CD14-positive monocyte (primary cell): ENCODE data around the gene TMEM158. TPM values are rescaled to one million over a fixed set of nuclear protein-coding genes. Genes with fewer than 3 reads are reported as not detected.

Experiments
- DNase-seq, 3 donors: peaks; one replicate each; pipeline ENCODE4 v3.0.0-alpha.2; 2011 to 2022
- H2AFZ ChIP-seq: 2 replicates; pipeline ENCODE4 v1.6.0; 2012; ENCODE audit warnings: mild to moderate bottlenecking, low read depth, low read length, inconsistent platforms; ENCODE audit not compliant: insufficient read depth, poor library complexity, severe bottlenecking
- H3K27ac ChIP-seq, 2 donors: 1 replicate in 1 of 2; 2 replicates in 1 of 2; pipeline ENCODE4 v1.5.1; 2012 to 2013; ENCODE audit warnings: low read length in 2 of 2, control low read depth in 1 of 2, inconsistent platforms in 1 of 2, low read depth in 1 of 2, mild to moderate bottlenecking in 1 of 2
- H3K27me3 ChIP-seq, 2 donors: one replicate each; pipeline versions ENCODE4 v1.6.0 to v1.6.1; 2011 to 2013; ENCODE audit warnings: low read length in 2 of 2; ENCODE audit not compliant: control insufficient read depth in 2 of 2, insufficient read depth in 2 of 2
- H3K36me3 ChIP-seq, 2 donors: replicated peaks in 1 of 2; 1 replicate in 1 of 2; 2 replicates in 1 of 2; pipeline versions ENCODE4 v1.5.1 to v1.6.1; 2012 to 2013; ENCODE audit warnings: low read length in 2 of 2, control low read depth in 1 of 2, inconsistent platforms in 1 of 2, mild to moderate bottlenecking in 1 of 2; ENCODE audit not compliant: insufficient read depth in 2 of 2, control insufficient read depth in 1 of 2
- H3K4me1 ChIP-seq, 2 donors: 1 replicate in 1 of 2; 2 replicates in 1 of 2; pipeline versions ENCODE4 v1.5.1 to v1.6.1; 2012 to 2013; ENCODE audit warnings: low read length in 2 of 2, control low read depth in 1 of 2, inconsistent platforms in 1 of 2, mild to moderate bottlenecking in 1 of 2, moderate library complexity in 1 of 2; ENCODE audit not compliant: insufficient read depth in 2 of 2, control insufficient read depth in 1 of 2
- H3K4me2 ChIP-seq: replicated peaks from 2 replicates; pipeline ENCODE3; 2012; ENCODE audit warnings: low read length, moderate library complexity, mild to moderate bottlenecking; ENCODE audit not compliant: poor library complexity, severe bottlenecking; ENCODE audit errors: extremely low read depth
- H3K4me3 ChIP-seq, 3 experiments: fragments of 200-600 bp in 1 of 3; sonication (generic) in 1 of 3; replicated peaks in 1 of 3; 1 replicate in 2 of 3; 2 replicates in 1 of 3; pipeline ENCODE4 v1.5.1; 2011 to 2013; ENCODE audit warnings: low read length in 3 of 3, mild to moderate bottlenecking in 3 of 3, control low read depth in 2 of 3, low read depth in 2 of 3, inconsistent platforms in 1 of 3, moderate library complexity in 1 of 3
- H3K79me2 ChIP-seq: 2 replicates; pipeline ENCODE4 v1.6.0; 2012; ENCODE audit warnings: mild to moderate bottlenecking, control low read depth, inconsistent platforms, low read length, moderate library complexity; ENCODE audit not compliant: insufficient read depth
- H3K9ac ChIP-seq: 2 replicates; pipeline ENCODE4 v1.6.0; 2017; ENCODE audit warnings: low read length, mild to moderate bottlenecking; ENCODE audit not compliant: insufficient read depth, poor library complexity, severe bottlenecking
- H3K9me3 ChIP-seq, 2 donors: replicated peaks in 1 of 2; 1 replicate in 1 of 2; 2 replicates in 1 of 2; pipeline versions ENCODE4 v1.5.1 to v1.6.1; 2012 to 2013; ENCODE audit warnings: low read length in 2 of 2, control low read depth in 1 of 2; ENCODE audit not compliant: control insufficient read depth in 1 of 2, insufficient read depth in 1 of 2
- H4K20me1 ChIP-seq: 2 replicates; pipeline ENCODE4 v1.6.0; 2012; ENCODE audit warnings: mild to moderate bottlenecking, low read length, control low read depth, moderate library complexity; ENCODE audit not compliant: insufficient read depth
- H3K27ac Mint-ChIP-seq, 7 donors: one replicate each; pipeline ENCODE4 v1.8.0; 2020; ENCODE audit warnings: mild to moderate bottlenecking in 7 of 7, mixed read lengths in 7 of 7, moderate library complexity in 6 of 7, inconsistent platforms in 2 of 7
- H3K27me3 Mint-ChIP-seq, 3 donors: one replicate each; pipeline ENCODE4 v1.8.0; 2021 to 2022; ENCODE audit warnings: low read depth in 3 of 3, mild to moderate bottlenecking in 3 of 3, mixed read lengths in 3 of 3, moderate library complexity in 3 of 3, inconsistent platforms in 1 of 3
- H3K36me3 Mint-ChIP-seq, 2 donors: one replicate each; pipeline ENCODE4 v1.8.0; 2020; ENCODE audit warnings: mixed read lengths in 2 of 2, inconsistent platforms in 1 of 2, mild to moderate bottlenecking in 1 of 2
- H3K4me1 Mint-ChIP-seq: one replicate; pipeline ENCODE4 v1.8.0; 2020; ENCODE audit warnings: mild to moderate bottlenecking, mixed read lengths
- H3K4me3 Mint-ChIP-seq, 2 donors: one replicate each; pipeline ENCODE4 v1.8.0; 2020; ENCODE audit warnings: mild to moderate bottlenecking in 2 of 2, mixed read lengths in 2 of 2, moderate library complexity in 1 of 2
- H3K9me3 Mint-ChIP-seq, 7 donors: one replicate each; pipeline ENCODE4 v1.8.0; 2020 to 2022; ENCODE audit warnings: mixed read lengths in 7 of 7, mild to moderate bottlenecking in 6 of 7, moderate library complexity in 6 of 7, inconsistent platforms in 2 of 7
- CTCF ChIP-seq: fragments of 200-600 bp; IDR thresholded peaks from one replicate; pipeline ENCODE4 v1.8.0; 2022; ENCODE audit warnings: antibody characterized with exemption, mild to moderate bottlenecking
- WGBS: methylation state at CpG from one replicate; pipeline ENCODE4 v1.1.5; 2013; ENCODE audit warnings: missing lambda C conversion rate; ENCODE audit not compliant: insufficient coverage; 5-methylcytosine and 5-hydroxymethylcytosine counted together
- intact Hi-C, 2 donors: fragments of 100-400 bp; cut with micrococcal nuclease; formaldehyde crosslinking; loops; one replicate each; pipeline versions ENCODE4 v1.15.0 to v1.15.1; 2023
- polyA plus RNA-seq, 3 donors: library from polyadenylated mRNA; depleted of rRNA in 1 of 3; unstranded in 2 of 3; stranded (reverse) in 1 of 3; fragments of 300-500 nt in 2 of 3; fragments of >200 nt in 1 of 3; fragmentation: Illumina TruSeq in 2 of 3; gene quantifications; 1 replicate in 2 of 3; 2 replicates in 1 of 3; pipeline ENCODE4 v1.2.3, GENCODE V29; 2012 to 2021

TMEM158 gene
- polyA plus RNA-seq, 3 donors: 0.19 to 0.88 TPM; not detected in 1

GRCh38 chr3:45259133-45259532, 33.0 kb upstream of the TMEM158 start:
- no peak overlapping the region for H3K9ac ChIP-seq
- no peaks in the 10 kb centered on the region for H3K79me2 ChIP-seq
- no peak overlapping the region for H3K27ac ChIP-seq
- Mint-ChIP-seq H3K27me3 (peaks cover 0 to 1% (median 0%) of the 10 kb centered on the region in 3 donors), H3K4me1 (peaks cover 20% of the 10 kb centered on the region), H3K36me3 (no peaks in the 10 kb centered on the region), H3K27ac (no peak overlapping the region), H3K9me3 (no peaks in the 10 kb centered on the region), H3K4me3 (no peak overlapping the region)
- no peak overlapping the region for H3K4me2 ChIP-seq
- H3K9me3 ChIP-seq: no peaks in the 10 kb centered on the region
- intact Hi-C loops: no loop called here
- no peak for TF ChIP-seq CTCF
- peaks cover 19 to 23% of the 10 kb centered on the region in 2 donors for H3K4me1 ChIP-seq
- no peak overlapping the region for H3K4me3 ChIP-seq
- H3K27me3 ChIP-seq: no peaks in the 10 kb centered on the region
- no peak for DNase-seq
- H4K20me1 ChIP-seq: no peaks in the 10 kb centered on the region
- no peak overlapping the region for H2AFZ ChIP-seq
- H3K36me3 ChIP-seq: no peaks in the 10 kb centered on the region

GRCh38 chr3:45258317-45258716, 32.2 kb upstream of the TMEM158 start:
- Mint-ChIP-seq H3K36me3 (no peaks in the 10 kb centered on the region), H3K9me3 (no peaks in the 10 kb centered on the region), H3K27me3 (peaks cover 0 to 1% (median 0%) of the 10 kb centered on the region in 3 donors), H3K4me1 (peaks cover 21% of the 10 kb centered on the region), H3K4me3 (peak overlapping the region in 1 of 2 donors; percentile 5), H3K27ac (peak overlapping the region in 3 of 7 donors; percentile 15 to 78 (median 21))
- H3K4me1 ChIP-seq: peaks cover 20 to 24% of the 10 kb centered on the region in 2 donors
- H3K27ac ChIP-seq: no peak overlapping the region
- no peaks in the 10 kb centered on the region for H4K20me1 ChIP-seq
- no peaks in the 10 kb centered on the region for H3K36me3 ChIP-seq
- no peak overlapping the region for H3K9ac ChIP-seq
- H3K27me3 ChIP-seq: no peaks in the 10 kb centered on the region
- H3K79me2 ChIP-seq: no peaks in the 10 kb centered on the region
- intact Hi-C loops: no loop called here
- peak; percentile 24 to 35 (median 27) for DNase-seq
- 0% methylated on average over 1 of the region's 3 CpGs for WGBS
- no peaks in the 10 kb centered on the region for H3K9me3 ChIP-seq
- H3K4me3 ChIP-seq: no peak overlapping the region
- H2AFZ ChIP-seq: no peak overlapping the region
- peak overlapping the region; percentile 27 for H3K4me2 ChIP-seq
- no peak for TF ChIP-seq CTCF
